Measurements from ENCODE around the gene FLVCR1. TPM values are rescaled to one million over a fixed set of nuclear protein-coding genes. Genes with fewer than 3 reads are reported as not detected.

Gene FLVCR1
- total RNA-seq, 1 experiment from 2014 or later = 30.8 TPM

GRCh38 chr1:212873518-212873917 lies 15.4 kb downstream of the FLVCR1 start:
- ChIA-PET POLR2A (interaction anchor here (0.5 kb wide), 1 partner anchor 15 kb away, joined by 11 read pairs; the partner anchor contains the start of gene FLVCR1), CTCF (no interaction called here)
- H3K27ac Mint-ChIP-seq (ENCODE audit: unreplicated experiment) = no peak overlapping the region
- no peak overlapping the region for H3K4me3 Mint-ChIP-seq (ENCODE audit: unreplicated experiment)
- H3K4me1 Mint-ChIP-seq (ENCODE audit: low read depth, unreplicated experiment) = no peaks in the 10 kb centered on the region
- no peaks in the 10 kb centered on the region for H3K9me3 Mint-ChIP-seq (ENCODE audit: unreplicated experiment)
- Histone ChIP-seq H3K27me3 (replicated peaks; ENCODE audit: control insufficient read depth, insufficient read depth, low read length) (no peaks in the 10 kb centered on the region), H3K36me3 (ENCODE audit: control insufficient read depth, insufficient read depth, low read length) (no peaks in the 10 kb centered on the region; the same call in 1 of the 2 replicates), H3K9me3 (no peaks in the 10 kb centered on the region), H3K4me1 (no peaks in the 10 kb centered on the region), H3K4me3 (ENCODE audit: low read depth, low read length) (no peak overlapping the region)
- H3K36me3 Mint-ChIP-seq (ENCODE audit: insufficient read depth, unreplicated experiment) = peaks cover 62% of the 10 kb centered on the region
- no peaks in the 10 kb centered on the region for H3K27me3 Mint-ChIP-seq (ENCODE audit: insufficient read depth, unreplicated experiment)
- TF ChIP-seq CTCF (IDR thresholded peaks at IDR 0.05; ENCODE audit: insufficient read depth in 1 of 2, low read depth in 1 of 2, low read length in 1 of 2, severe bottlenecking in 1 of 2, unreplicated experiment in 1 of 2) = no peak
- intact Hi-C loops (cut with micrococcal nuclease; ENCODE audit: unreplicated experiment) = no loop called here
- no TSS peak for BruUV-seq (replicated peaks)
- no peak for DNase-seq

GRCh38 chr1:212878418-212878817 lies 20.3 kb downstream of the FLVCR1 start:
- no TSS peak for BruUV-seq (replicated peaks)

GRCh38 chr1:212879947-212880690 lies 22.0 kb downstream of the FLVCR1 start:
- Histone ChIP-seq H3K4me1 (no peaks in the 10 kb centered on the region), H3K36me3 (ENCODE audit: control insufficient read depth, insufficient read depth, low read length) (no peaks in the 10 kb centered on the region), H3K4me3 (ENCODE audit: low read depth, low read length) (no peak overlapping the region), H3K9me3 (no peaks in the 10 kb centered on the region), H3K27me3 (replicated peaks; ENCODE audit: control insufficient read depth, insufficient read depth, low read length) (no peaks in the 10 kb centered on the region)
- BruUV-seq (replicated peaks) = no TSS peak
- Mint-ChIP-seq H3K27me3 (ENCODE audit: insufficient read depth, unreplicated experiment) (no peaks in the 10 kb centered on the region), H3K4me3 (ENCODE audit: unreplicated experiment) (no peak overlapping the region), H3K36me3 (ENCODE audit: insufficient read depth, unreplicated experiment) (peaks cover 26% of the 10 kb centered on the region), H3K9me3 (ENCODE audit: unreplicated experiment) (no peaks in the 10 kb centered on the region), H3K27ac (ENCODE audit: unreplicated experiment) (no peak overlapping the region), H3K4me1 (ENCODE audit: low read depth, unreplicated experiment) (no peaks in the 10 kb centered on the region)
- POLR2A ChIA-PET = interaction anchor here (1.0 kb wide), 1 partner anchor 22 kb away, joined by 4 read pairs; the partner anchor contains the start of gene FLVCR1
- CTCF ChIA-PET = interaction anchor here (0.6 kb wide), 1 partner anchor 32 kb away, joined by 10 read pairs; no protein-coding TSS in a partner anchor
- DNase-seq = no peak
- TF ChIP-seq CTCF (IDR thresholded peaks at IDR 0.05; ENCODE audit: insufficient read depth in 1 of 2, low read depth in 1 of 2, low read length in 1 of 2, severe bottlenecking in 1 of 2, unreplicated experiment in 1 of 2) = no peak
- intact Hi-C loops (cut with micrococcal nuclease; ENCODE audit: unreplicated experiment) = no loop called here

More at GRCh38 chr1:212878418-212878817, 20.3 kb downstream of the FLVCR1 start:
- H3K4me1 Mint-ChIP-seq (ENCODE audit: low read depth, unreplicated experiment) = no peaks in the 10 kb centered on the region
- no peaks in the 10 kb centered on the region for H3K27me3 Mint-ChIP-seq (ENCODE audit: insufficient read depth, unreplicated experiment)
- H3K4me1 ChIP-seq = no peaks in the 10 kb centered on the region
- no peaks in the 10 kb centered on the region for H3K9me3 Mint-ChIP-seq (ENCODE audit: unreplicated experiment)
- ChIA-PET CTCF (no interaction called here), POLR2A (no interaction called here)
- TF ChIP-seq CTCF (IDR thresholded peaks at IDR 0.05; ENCODE audit: insufficient read depth in 1 of 2, low read depth in 1 of 2, low read length in 1 of 2, severe bottlenecking in 1 of 2, unreplicated experiment in 1 of 2) = no peak
- no peak overlapping the region for H3K27ac Mint-ChIP-seq (ENCODE audit: unreplicated experiment)
- intact Hi-C loops (cut with micrococcal nuclease; ENCODE audit: unreplicated experiment) = no loop called here
- H3K4me3 ChIP-seq (ENCODE audit: low read depth, low read length) = no peak overlapping the region
- peaks cover 39% of the 10 kb centered on the region for H3K36me3 Mint-ChIP-seq (ENCODE audit: insufficient read depth, unreplicated experiment)
- no peaks in the 10 kb centered on the region for H3K27me3 ChIP-seq (replicated peaks; ENCODE audit: control insufficient read depth, insufficient read depth, low read length)
- no peaks in the 10 kb centered on the region for H3K9me3 ChIP-seq
- DNase-seq = no peak
- no peaks in the 10 kb centered on the region; the same call in 1 of the 2 replicates for H3K36me3 ChIP-seq (ENCODE audit: control insufficient read depth, insufficient read depth, low read length)
- no peak overlapping the region for H3K4me3 Mint-ChIP-seq (ENCODE audit: unreplicated experiment)
